GM19099 (cell line): ENCODE measurements around the gene BCAS3.

Experiments
- POLR2A ChIP-seq: IDR thresholded peaks from 3 replicates; pipeline ENCODE4 v1.6.1; 2011; ENCODE audit warnings: low read depth; ENCODE audit not compliant: insufficient read length; ENCODE audit errors: extremely low read depth

Gene BCAS3

GRCh38 chr17:61219460-61219859 is 541.8 kb downstream of the BCAS3 start:
- TF ChIP-seq POLR2A = no peak

- no peak for TF ChIP-seq POLR2A
These were observed 543.5 kb downstream of the BCAS3 start for GRCh38 chr17:61221181-61221580.

GRCh38 chr17:61221597-61222471 is 544.2 kb downstream of the BCAS3 start:
- TF ChIP-seq POLR2A = no peak

- TF ChIP-seq POLR2A = no peak
These were observed 546.1 kb downstream of the BCAS3 start for GRCh38 chr17:61223725-61224124.

GRCh38 chr17:61225178-61225882 is 547.7 kb downstream of the BCAS3 start:
- TF ChIP-seq POLR2A = no peak

GRCh38 chr17:61227866-61228265 is 550.2 kb downstream of the BCAS3 start:
- TF ChIP-seq POLR2A = no peak

GRCh38 chr17:61230461-61230860 is 552.8 kb downstream of the BCAS3 start:
- no peak for TF ChIP-seq POLR2A

- TF ChIP-seq POLR2A = no peak
These were observed 553.5 kb downstream of the BCAS3 start for GRCh38 chr17:61230972-61231820.

- no peak for TF ChIP-seq POLR2A
These were observed 555.2 kb downstream of the BCAS3 start for GRCh38 chr17:61232871-61233270.

- TF ChIP-seq POLR2A = no peak
These were observed 556.5 kb downstream of the BCAS3 start for GRCh38 chr17:61233991-61234750.

GRCh38 chr17:61235001-61235826 is 557.6 kb downstream of the BCAS3 start:
- TF ChIP-seq POLR2A = no peak

- no peak for TF ChIP-seq POLR2A
These were observed 558.2 kb downstream of the BCAS3 start for GRCh38 chr17:61235827-61236197.

- TF ChIP-seq POLR2A = no peak
These were observed 559.6 kb downstream of the BCAS3 start for GRCh38 chr17:61237275-61237674.
